ENCODE data around the gene KPNA6. TPM values are rescaled to one million over a fixed set of nuclear protein-coding genes. Genes with fewer than 3 reads are reported as not detected.

KPNA6 gene
- total and polyA plus RNA-seq, 2 of the 4 experiments (the other 2 are of a cell fraction) = 27.0 to 50.7 TPM

GRCh38 chr1:32192220-32192948 is 84.5 kb downstream of the KPNA6 start:
- H3K4ac ChIP-seq (ENCODE audit: low read depth, low read length) = no peak overlapping the region
- TF ChIP-seq, protein P1, sequence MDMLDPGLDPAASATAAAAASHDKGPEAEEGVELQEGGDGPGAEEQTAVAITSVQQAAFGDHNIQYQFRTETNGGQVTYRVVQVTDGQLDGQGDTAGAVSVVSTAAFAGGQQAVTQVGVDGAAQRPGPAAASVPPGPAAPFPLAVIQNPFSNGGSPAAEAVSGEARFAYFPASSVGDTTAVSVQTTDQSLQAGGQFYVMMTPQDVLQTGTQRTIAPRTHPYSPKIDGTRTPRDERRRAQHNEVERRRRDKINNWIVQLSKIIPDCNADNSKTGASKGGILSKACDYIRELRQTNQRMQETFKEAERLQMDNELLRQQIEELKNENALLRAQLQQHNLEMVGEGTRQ (IDR thresholded peaks at IDR 0.05; ENCODE audit: low read depth, low read length) = no peak
- TF ChIP-seq SMC3 (IDR thresholded peaks at IDR 0.05; ENCODE audit: low read depth, low read length) (no peak), RFX5 (IDR thresholded peaks at IDR 0.05; ENCODE audit: low read depth, low read length) (no peak), CHD1 (IDR thresholded peaks at IDR 0.05; ENCODE audit: low read depth, low read length) (no peak), BHLHE40 (IDR thresholded peaks at IDR 0.05; ENCODE audit: low read depth, low read length) (no peak), MAFK (IDR thresholded peaks at IDR 0.05; ENCODE audit: low read depth, low read length) (no peak), FOS (IDR thresholded peaks at IDR 0.05; ENCODE audit: low read depth, low read length) (no peak), CTCF (conservative IDR thresholded peaks at IDR 0.05; ENCODE audit: low read depth, low read length) (no peak), MAZ (IDR thresholded peaks at IDR 0.05; ENCODE audit: borderline replicate concordance, low read depth, low read length) (no peak), POLR2A (IDR thresholded peaks at IDR 0.05; ENCODE audit: low read depth, low read length) (no peak), CEBPB (IDR thresholded peaks at IDR 0.05; ENCODE audit: low read depth, low read length) (no peak), NFE2L2 (IDR thresholded peaks at IDR 0.05; ENCODE audit: low read depth, low read length) (no peak), RAD21 (IDR thresholded peaks at IDR 0.05; ENCODE audit: low read length) (no peak)
- TF ChIP-seq, protein P2, sequence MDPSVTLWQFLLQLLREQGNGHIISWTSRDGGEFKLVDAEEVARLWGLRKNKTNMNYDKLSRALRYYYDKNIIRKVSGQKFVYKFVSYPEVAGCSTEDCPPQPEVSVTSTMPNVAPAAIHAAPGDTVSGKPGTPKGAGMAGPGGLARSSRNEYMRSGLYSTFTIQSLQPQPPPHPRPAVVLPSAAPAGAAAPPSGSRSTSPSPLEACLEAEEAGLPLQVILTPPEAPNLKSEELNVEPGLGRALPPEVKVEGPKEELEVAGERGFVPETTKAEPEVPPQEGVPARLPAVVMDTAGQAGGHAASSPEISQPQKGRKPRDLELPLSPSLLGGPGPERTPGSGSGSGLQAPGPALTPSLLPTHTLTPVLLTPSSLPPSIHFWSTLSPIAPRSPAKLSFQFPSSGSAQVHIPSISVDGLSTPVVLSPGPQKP (IDR thresholded peaks at IDR 0.05; ENCODE audit: borderline replicate concordance, low read depth, low read length) = no peak
- peaks cover 14% of the 10 kb centered on the region for H3K4me1 ChIP-seq (ENCODE audit: control insufficient read depth, insufficient read depth, low read length)
- H2AK5ac ChIP-seq (ENCODE audit: low read depth, low read length) = no peak overlapping the region
- DNase-seq (no peak), ATAC-seq (ENCODE audit: low read depth) (no peak)
- no peak overlapping the region for H2BK20ac ChIP-seq (ENCODE audit: low read depth, low read length)
- peaks cover 92% of the 10 kb centered on the region for H3K36me3 ChIP-seq (ENCODE audit: control insufficient read depth, insufficient read depth, low read length)
- no peak overlapping the region for H3K9ac ChIP-seq (ENCODE audit: low read depth, low read length)
- H3K9me3 ChIP-seq (ENCODE audit: control insufficient read depth, insufficient read depth, low read length) = no peaks in the 10 kb centered on the region
- no peak overlapping the region for H2BK5ac ChIP-seq (ENCODE audit: low read depth, low read length, poor library complexity, severe bottlenecking)
- peaks cover 35% of the 10 kb centered on the region for H4K20me1 ChIP-seq (ENCODE audit: insufficient read depth, low read length)
- H2BK15ac ChIP-seq (ENCODE audit: low read depth, low read length) = no peak overlapping the region
- WGBS, 2 experiments (ENCODE audit: extremely low coverage in 2 of 2, insufficient read length in 1 of 2) = 96% methylated on average over 3 of the region's 8 CpGs; no CpG with 5 or more reads in 1 of the 2 experiments
- H3K14ac ChIP-seq (replicated peaks; ENCODE audit: low read depth, low read length) = no peak overlapping the region
- POLR2A ChIA-PET (ENCODE audit: unreplicated experiment) = interaction anchor here (0.8 kb wide), 1 partner anchor 10 kb away, joined by 3 read pairs; no protein-coding TSS in a partner anchor
- no peak overlapping the region for H3K4me3 ChIP-seq (ENCODE audit: insufficient read depth, low read depth, low read length)
- H4K8ac ChIP-seq (ENCODE audit: low read depth in 2 of 2, low read length in 2 of 2) = no peak overlapping the region
- H3K9me1 ChIP-seq (ENCODE audit: insufficient read depth, low read length) = peaks cover 8% of the 10 kb centered on the region; the same call in 1 of the 2 replicates
- H3K4me2 ChIP-seq (ENCODE audit: low read depth, low read length) = no peak overlapping the region
- H2AFZ ChIP-seq (replicated peaks; ENCODE audit: low read length, poor library complexity) = no peak overlapping the region
- no peak overlapping the region for H3K56ac ChIP-seq (ENCODE audit: extremely low read depth, insufficient read depth, low read length)
- in situ Hi-C loops (cut with MboI; ENCODE audit: low sequenced_read_pairs) = no loop called here
- H3K18ac ChIP-seq (ENCODE audit: low read depth, low read length) = no peak overlapping the region
- H4K91ac ChIP-seq (ENCODE audit: insufficient read depth, low read depth, low read length) = no peak overlapping the region
- no peak overlapping the region for H2AK9ac ChIP-seq (replicated peaks; ENCODE audit: low read depth, low read length, poor library complexity)
- peaks cover 31 to 75% of the 10 kb centered on the region in 2 experiments for H3K79me1 ChIP-seq (ENCODE audit: low read depth in 1 of 2, low read length in 2 of 2)
- intact Hi-C loops (cut with micrococcal nuclease) = no loop called here
- H2BK120ac ChIP-seq (ENCODE audit: low read depth, low read length) = no peak overlapping the region
- H4K5ac ChIP-seq (ENCODE audit: low read depth, low read length) = no peak overlapping the region
- BruUV-seq (replicated peaks) = no TSS peak
- dilution Hi-C loops (cut with HindIII; ENCODE audit: low sequenced_read_pairs, unreplicated experiment) = no loop called here
- no peaks in the 10 kb centered on the region for H3K27me3 ChIP-seq (ENCODE audit: control insufficient read depth, insufficient read depth, low read length)
- H3K27ac ChIP-seq (ENCODE audit: insufficient read depth, low read length) = no peak overlapping the region
- CTCF ChIA-PET = no interaction called here
- H3K23ac ChIP-seq (ENCODE audit: low read depth, low read length) = no peak overlapping the region

Data from IMR-90 (cell line).